ENCODE data around the gene LDLRAD4.
"Not testable (repeated sequence)": the region's sequence is repeated elsewhere in the genome, so short reads cannot be mapped to it uniquely, and the experiment has no call there.

LDLRAD4 gene

DNA sequence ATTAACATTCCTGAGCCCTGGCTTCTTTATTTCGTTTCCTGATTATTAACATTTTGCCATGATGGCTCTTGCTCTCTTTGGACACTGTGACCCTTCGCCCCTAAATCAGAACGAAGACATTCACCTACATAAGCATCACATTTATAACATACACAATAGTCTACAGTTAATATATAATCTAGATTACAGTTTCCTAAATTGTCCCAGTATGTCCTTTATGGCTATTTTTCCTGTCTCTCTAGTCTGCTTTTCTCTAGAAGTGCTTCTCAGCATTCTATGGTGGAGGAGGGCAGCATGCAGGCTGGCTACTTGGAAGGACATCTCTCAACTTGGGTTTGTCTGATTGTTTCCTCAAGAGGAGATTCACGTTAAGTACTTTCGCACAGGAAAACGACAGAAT is 457.9 kb downstream of the LDLRAD4 start:
- DNase-seq = no peak

GRCh38 chr18:13677350-13677749 is 458.8 kb downstream of the LDLRAD4 start:
- not testable (repeated sequence) for DNase-seq

DNA sequence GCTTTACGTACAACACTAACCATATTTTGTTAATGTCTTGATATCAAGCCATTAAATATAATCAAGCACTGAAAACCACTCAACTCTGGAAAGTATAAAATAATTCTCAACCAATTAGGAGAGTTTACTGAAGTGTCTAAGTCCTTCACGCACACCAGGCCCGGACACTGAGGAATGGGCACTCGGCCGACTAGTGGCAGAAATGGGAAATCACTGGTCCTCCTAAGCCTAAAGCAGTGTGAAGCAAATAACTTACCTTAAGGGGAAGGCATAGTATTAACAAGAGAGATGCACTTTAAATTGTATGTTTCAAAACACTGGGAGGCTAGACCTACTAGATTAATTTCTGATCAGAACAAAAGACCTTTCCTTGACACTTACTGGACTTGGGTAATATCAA is 462.1 kb downstream of the LDLRAD4 start:
- DNase-seq = no peak

DNA sequence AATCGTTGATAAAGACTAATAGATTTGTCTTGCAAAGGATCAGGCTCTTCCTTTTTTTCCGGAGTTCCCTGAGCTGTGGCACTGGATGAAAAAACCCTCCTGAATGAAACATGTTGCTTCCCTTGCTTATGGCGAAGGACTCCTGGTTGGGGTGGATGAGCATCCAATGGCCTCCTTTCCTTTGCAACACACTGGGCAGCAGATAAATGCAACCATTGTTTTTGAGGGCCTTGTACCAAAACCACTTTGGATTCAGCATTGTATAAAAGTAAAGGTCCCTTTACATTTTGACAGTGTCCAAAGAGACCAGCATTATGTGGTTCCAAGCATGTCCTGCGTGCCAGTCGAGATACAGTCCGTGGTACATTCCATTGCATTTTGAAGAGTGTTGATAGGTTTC is 463.1 kb downstream of the LDLRAD4 start:
- no peak for DNase-seq

GRCh38 chr18:13684546-13684945 is 466.0 kb downstream of the LDLRAD4 start:
- DNase-seq = no peak

DNA sequence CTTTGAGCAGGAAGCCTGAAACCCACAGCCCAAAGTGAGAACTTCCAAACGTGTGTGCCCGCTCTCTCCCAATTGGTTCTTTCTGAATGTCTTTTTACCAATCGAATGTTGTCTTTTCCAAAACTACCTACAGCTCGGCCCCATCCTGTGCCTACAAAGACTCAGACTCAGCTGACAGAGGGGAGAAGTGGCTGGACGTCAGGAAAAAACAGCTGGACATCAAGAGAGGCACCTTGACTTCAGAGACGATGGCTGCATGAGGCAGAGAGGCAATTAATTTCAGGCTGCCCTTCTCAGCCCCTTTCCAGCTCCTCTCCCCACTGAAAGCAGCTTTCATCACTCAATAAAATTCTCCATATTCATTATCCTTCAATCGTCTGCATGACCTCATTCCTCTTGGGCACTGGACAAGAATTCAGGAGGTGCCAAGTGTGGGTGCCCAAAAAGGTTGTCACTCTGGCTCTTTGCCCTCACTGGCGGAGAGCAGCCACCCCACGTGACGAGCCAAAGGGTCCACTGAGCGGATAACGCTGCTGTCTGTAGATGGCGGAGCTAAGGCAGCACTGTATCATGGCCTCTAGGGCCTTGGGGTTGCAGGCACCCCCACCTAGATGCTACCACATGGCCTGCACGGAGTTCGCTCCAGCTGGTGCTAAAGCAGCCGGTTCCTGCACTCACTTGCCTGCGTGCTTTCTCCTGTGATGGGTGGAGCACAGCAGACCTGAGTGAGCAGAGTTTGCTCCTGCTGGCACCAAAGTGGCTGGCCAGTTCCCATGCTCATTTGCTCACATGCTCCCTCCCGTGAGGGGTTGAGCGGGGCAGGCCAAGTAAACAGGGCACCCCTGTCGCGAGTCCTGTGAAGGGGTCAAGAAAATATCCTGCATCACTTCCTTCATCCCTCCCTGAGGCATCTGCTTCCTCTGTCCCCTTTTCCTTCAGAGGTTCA is 469.9 kb downstream of the LDLRAD4 start:
- DNase-seq = no peak

DNA sequence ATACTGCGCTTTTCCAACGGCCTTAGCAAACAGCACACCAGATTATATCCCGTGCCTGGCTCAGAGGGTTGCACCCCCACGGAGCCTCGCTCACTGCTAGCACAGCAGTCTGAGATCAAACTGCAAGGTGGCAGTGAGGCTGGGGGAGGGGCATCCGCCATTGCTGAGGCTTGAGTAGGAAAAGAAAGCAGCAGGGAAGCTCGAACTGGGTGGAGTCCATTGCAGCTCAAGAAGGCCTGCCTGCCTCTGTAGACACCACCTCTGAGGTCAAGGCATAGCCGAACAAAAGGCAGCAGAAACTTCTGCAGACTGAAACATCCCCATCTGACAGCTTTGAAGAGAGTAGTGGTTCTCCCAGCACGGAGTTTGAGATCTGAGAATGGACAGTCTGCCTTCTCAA is 471.5 kb downstream of the LDLRAD4 start:
- not testable (repeated sequence) for DNase-seq

GRCh38 chr18:13695337-13695736 is 476.8 kb downstream of the LDLRAD4 start:
- DNase-seq = not testable (repeated sequence)

DNA sequence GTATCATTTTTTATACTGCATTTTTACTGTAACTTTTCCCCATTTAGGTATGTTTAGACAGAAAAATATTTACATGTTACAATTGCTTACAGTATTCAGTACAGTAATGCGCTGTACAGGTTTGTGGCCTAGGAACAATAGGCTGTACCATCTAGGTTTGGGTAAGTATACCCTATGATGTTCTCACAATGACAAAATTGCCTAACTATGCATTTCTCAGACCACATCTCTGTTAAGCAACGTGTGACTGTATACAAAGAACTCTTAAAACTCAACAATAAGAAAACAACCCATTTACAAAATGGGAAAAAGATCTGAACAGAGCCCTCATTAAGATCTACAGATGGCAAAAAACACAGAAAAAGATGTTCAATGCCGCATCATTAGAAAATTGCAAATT is 478.4 kb downstream of the LDLRAD4 start:
- no peak for DNase-seq

DNA sequence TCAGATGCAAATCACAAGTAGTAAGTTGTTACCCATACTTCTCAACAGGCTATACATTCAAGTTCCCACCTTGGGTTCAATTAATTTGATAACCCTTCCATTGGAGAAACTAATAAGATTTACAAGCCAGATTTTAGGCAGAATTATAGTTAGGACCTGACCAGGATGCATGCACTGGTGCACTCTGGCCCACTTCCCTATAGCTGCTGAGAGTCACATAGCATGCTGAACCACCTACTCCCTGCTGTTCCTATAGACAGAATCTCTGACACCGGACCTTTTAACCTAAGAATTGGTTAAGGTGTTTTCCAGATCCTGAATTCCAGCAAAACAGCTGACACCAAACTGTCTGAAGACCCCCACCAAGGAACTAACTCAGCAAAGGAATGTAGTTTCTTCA is 481.6 kb downstream of the LDLRAD4 start:
- no peak for DNase-seq
